Stimulated activated naive CD4-positive, alpha-beta T cell (primary cell): ENCODE data around the gene SHC1.

ENCODE experiments used
- DNase-seq, 6 experiments: peaks; one replicate each; lab custom pipeline; 2025; lab: John Stamatoyannopoulos, UW

Gene SHC1

DNA sequence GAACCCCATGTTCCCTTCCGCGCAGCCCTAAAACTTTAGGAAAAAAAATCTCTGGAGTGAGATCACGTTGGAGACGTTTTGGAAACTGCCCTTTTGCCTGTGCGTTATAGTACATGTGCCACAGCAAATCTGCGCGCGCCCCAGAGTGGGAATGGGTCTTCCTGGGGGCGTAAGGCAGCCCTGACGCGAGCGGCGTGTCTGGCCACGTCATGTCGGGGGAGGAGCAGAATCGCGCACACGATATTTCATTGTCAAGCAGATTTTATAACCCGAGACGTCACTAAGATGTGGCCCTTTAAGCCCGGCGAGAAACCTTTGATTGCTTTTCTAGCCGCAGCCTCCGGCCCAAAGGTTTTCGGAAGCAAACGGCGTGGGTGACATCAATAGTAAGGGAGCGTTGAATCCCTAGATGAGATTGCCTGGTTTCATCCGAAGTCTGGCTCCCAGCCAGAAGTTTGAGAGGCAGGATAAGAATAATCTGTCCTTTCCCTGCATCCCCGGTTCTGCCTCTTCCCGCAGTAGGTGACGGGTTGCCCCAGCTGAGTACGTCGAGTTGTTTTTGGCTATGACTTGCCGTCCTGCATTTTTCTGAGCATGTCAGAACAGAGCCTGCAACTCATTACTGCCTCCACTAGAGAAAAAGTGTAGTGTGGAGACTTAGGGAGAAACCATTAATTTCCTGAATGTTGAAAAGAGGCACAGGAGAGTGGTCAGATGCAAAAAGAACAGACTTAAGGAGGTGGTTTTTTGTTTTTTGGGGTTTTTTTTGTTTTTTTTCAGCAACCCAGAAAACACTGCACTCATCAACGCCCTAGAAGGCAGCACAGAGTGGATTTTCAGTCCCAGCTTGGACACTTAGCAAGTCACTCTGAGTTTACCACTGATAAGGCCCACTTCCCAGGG lies 33.2 kb downstream of the SHC1 start:
- DNase-seq: peak; percentile 91 to 100 (median 98)

DNA sequence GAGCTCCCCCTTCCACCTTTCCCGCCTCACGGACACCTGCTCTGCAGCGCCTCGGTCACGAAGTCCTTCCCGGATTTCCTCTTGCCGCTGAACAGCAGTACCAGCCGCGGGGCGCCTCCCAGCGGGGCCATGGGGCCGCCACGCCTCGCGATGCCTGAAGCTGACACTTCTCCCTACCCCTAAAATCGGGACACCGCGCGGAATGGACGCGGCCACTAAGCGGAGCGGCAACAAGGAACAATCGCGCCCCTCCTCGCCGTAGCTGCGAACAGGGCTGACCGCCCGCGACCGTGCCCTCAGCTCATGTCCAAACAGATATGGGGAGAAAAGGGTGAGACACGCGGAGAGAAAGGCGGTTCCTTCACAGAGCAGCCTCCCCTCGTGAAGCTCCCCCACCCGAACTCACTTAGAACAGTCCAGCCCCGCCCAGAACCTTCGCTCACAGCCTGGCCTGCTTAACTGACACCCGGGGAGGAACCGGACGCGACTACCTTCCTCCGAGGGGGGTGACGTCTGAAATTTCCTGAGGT lies 33.9 kb downstream of the SHC1 start, which contains the start of gene PMVK:
PMVK (minus strand) TSS at position 165 of the 530 bp plus-strand sequence; CDS start at position 131, 34 bp downstream.
- peak; percentile 93 to 100 (median 98) for DNase-seq

DNA sequence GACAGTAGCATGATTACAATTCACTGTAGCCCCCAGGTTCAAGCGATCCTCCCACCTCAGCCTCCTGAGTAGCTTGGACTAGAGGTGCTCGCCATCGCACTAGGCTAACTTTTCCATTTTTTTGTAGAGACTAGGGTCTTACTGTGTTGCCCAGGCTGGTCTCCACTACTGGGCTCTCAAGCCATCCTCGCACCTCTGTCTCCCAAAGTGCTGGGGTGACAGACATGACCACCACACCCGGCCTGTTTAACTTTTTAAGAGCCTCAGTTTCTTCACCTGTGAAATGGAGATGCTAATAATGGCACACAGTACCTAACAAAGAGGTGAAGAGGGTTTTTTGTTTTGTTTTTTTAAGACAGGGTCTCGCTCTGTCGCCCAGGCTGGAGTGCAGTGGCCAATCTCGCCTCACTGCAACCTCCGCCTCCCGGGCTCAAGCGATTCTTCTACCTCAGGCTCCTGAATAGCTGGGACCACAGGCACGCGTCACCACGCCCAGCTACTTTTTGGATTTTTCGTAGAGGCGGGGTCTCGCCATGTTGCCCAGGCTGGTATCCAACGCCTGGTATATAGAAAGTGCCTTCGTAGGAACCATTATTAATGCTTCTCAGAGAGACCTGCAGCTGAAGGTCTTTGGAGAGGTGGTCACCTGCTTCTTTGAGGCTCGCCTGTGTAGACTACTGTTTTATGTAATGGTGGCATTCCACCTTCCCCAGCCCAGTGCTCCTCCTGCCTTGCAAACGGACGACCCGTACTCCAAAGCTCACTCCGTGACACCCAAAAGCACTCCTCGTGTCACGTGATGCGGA lies 34.6 kb downstream of the SHC1 start:
- DNase-seq: no peak

DNA sequence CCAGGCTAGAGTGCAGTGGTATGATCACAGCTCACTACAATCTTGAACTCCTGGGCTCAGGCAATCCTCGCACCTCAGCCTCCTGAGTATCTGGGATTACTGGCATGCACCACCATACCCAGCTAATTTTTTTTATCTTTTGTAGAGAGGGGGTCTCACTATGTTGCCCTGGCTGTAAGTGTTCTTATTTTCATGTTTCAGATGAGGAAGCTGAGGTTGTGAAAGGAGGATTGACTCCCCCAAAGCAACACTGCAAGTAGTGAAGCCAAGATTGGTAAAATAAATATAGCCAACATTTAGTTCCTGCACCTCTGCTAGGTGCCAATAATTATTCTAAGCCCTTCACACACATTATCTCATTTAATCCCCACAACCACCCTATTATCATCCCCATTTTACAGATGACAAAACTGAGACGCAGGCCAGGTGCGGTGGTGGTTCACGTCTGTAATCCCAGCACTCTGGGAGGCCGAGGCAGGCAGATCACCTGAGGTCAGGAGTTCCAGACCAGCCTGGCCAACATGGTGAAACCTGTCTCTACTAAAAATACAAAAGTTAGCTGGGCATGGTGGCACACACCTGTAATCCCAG lies 36.1 kb downstream of the SHC1 start:
- no peak for DNase-seq

DNA sequence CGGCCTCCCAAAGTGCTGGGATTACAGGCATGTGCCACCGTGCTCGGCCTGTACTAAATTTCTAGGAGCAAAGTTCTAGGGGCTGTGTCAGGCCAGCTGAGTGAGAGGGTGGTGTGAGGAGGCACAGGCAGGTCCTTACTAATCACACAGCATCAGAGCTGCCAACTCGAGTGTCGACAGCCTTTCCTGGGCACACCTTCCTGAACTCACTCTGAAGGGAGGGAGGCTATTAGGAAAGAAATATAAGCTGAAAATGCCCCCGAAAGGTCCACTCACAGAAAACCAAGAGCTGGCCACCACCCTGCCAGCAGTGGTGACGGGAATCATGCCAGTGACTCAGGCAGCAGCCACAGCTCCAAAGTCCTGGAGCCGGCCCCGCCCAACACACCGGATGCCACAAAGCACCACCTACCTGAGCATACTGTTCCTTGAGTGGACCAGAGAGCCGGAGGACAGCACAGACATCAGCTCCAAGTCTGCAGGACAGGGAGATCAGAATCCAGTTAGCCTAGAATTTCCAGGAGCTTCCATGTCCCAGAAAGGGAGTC lies 38.5 kb downstream of the SHC1 start:
- no peak for DNase-seq

DNA sequence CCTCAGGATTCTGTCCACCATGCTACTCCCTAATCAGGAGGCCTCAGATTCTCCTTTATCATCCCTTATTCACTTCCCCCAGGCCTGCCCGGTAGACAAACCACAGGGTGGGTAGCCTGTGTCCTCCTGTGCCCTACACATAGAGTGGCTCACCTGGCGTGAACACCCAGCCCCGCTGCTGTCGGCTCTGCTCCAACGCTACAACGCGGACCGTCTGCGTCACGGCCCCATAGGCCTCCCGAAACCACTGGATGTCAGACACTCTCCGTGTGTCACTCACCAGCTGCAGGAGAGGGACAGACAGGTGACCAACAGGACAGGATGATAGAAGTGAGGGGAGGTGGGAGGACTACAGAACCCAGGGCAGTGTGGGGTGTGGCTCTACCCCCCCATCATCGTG lies 44.3 kb downstream of the SHC1 start:
- no peak for DNase-seq

GRCh38 chr1:154925335-154926170 lies 45.0 kb downstream of the SHC1 start:
- no peak for DNase-seq

DNA sequence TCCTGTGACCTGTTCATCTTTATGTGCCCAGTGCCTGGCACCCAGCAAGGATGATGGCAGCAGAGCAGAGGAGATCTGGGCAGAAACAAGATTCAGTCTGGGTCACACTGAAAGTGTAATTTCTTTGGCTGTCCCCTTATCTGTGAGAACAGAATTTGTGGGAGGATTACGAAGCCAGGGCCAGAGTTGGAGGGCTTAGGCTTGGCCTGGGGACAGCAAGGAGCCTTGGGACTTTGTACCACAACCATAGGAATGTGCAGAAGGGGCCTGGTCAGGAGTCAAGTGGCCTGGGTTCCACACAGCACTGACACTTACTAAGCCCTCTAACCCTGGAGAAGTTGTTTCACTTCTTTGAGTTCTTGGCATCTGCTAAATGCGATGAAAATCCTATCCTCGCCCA lies 46.9 kb downstream of the SHC1 start:
- no peak for DNase-seq

GRCh38 chr1:154913273-154913672 lies 57.3 kb downstream of the SHC1 start:
- no peak for DNase-seq

GRCh38 chr1:154912755-154913154 lies 57.8 kb downstream of the SHC1 start:
- no peak for DNase-seq
